ENCODE data around the gene TXNDC8. TPM values are rescaled to one million over a fixed set of nuclear protein-coding genes. Genes with fewer than 3 reads are reported as not detected.

Gene TXNDC8
- polyA plus RNA-seq, 1 experiment, result not detected

GRCh38 chr9:110284211-110284844 lies 53.3 kb downstream of the TXNDC8 start:
- H3K9me3 ChIP-seq (ENCODE audit: control insufficient read depth, insufficient read depth, low read length), result no peaks in the 10 kb centered on the region
- POLR2A ChIA-PET, result no interaction called here
- DNase-seq (ENCODE audit: low read depth, low spot score), result no peak
- no peak overlapping the region for H3K4me3 ChIP-seq (ENCODE audit: low read depth, low read length)
- no peak for TF ChIP-seq CTCF (IDR thresholded peaks at IDR 0.05; ENCODE audit: low read depth, low read length)
- H3K27ac ChIP-seq (ENCODE audit: low read depth, low read length), result no peak overlapping the region
- CTCF ChIA-PET, result no interaction called here
- peaks cover 3% of the 10 kb centered on the region for H3K27me3 ChIP-seq (ENCODE audit: control insufficient read depth, insufficient read depth, low read length)

GRCh38 chr9:110283751-110284150 lies 53.9 kb downstream of the TXNDC8 start:
- peaks cover 3% of the 10 kb centered on the region for H3K27me3 ChIP-seq (ENCODE audit: control insufficient read depth, insufficient read depth, low read length)
- no peak for TF ChIP-seq CTCF (IDR thresholded peaks at IDR 0.05; ENCODE audit: low read depth, low read length)
- H3K4me3 ChIP-seq (ENCODE audit: low read depth, low read length), result no peak overlapping the region
- H3K9me3 ChIP-seq (ENCODE audit: control insufficient read depth, insufficient read depth, low read length), result no peaks in the 10 kb centered on the region
- ChIA-PET CTCF (no interaction called here), POLR2A (no interaction called here)
- no peak for DNase-seq (ENCODE audit: low read depth, low spot score)
- H3K27ac ChIP-seq (ENCODE audit: low read depth, low read length), result no peak overlapping the region

- ChIA-PET POLR2A (no interaction called here), CTCF (no interaction called here)
- TF ChIP-seq CTCF (IDR thresholded peaks at IDR 0.05; ENCODE audit: low read depth, low read length), result no peak
Measured at GRCh38 chr9:110282739-110283081, 55.0 kb downstream of the TXNDC8 start.

GRCh38 chr9:110282018-110282738 lies 55.5 kb downstream of the TXNDC8 start:
- no peaks in the 10 kb centered on the region for H3K9me3 ChIP-seq (ENCODE audit: control insufficient read depth, insufficient read depth, low read length)
- POLR2A ChIA-PET, result interaction anchor here (1.1 kb wide), 1 partner anchor 26 kb away, joined by 7 read pairs; the partner anchor contains the start of gene TXN
- no peak for DNase-seq (ENCODE audit: low read depth, low spot score)
- CTCF ChIA-PET, result interaction anchor here (1.1 kb wide), 1 partner anchor 64 kb away, joined by 3 read pairs; no protein-coding TSS in a partner anchor
- no peak overlapping the region for H3K27ac ChIP-seq (ENCODE audit: low read depth, low read length)
- H3K27me3 ChIP-seq (ENCODE audit: control insufficient read depth, insufficient read depth, low read length), result peaks cover 3% of the 10 kb centered on the region
- no peak for TF ChIP-seq CTCF (IDR thresholded peaks at IDR 0.05; ENCODE audit: low read depth, low read length)
- H3K4me3 ChIP-seq (ENCODE audit: low read depth, low read length), result no peak overlapping the region

More at GRCh38 chr9:110282739-110283081, 55.0 kb downstream of the TXNDC8 start:
- DNase-seq (ENCODE audit: low read depth, low spot score), result no peak
- H3K9me3 ChIP-seq (ENCODE audit: control insufficient read depth, insufficient read depth, low read length), result no peaks in the 10 kb centered on the region
- no peak overlapping the region for H3K27ac ChIP-seq (ENCODE audit: low read depth, low read length)
- H3K27me3 ChIP-seq (ENCODE audit: control insufficient read depth, insufficient read depth, low read length), result peaks cover 3% of the 10 kb centered on the region
- no peak overlapping the region for H3K4me3 ChIP-seq (ENCODE audit: low read depth, low read length)

GRCh38 chr9:110278080-110278707 lies 59.5 kb downstream of the TXNDC8 start:
- Histone ChIP-seq H3K4me3 (ENCODE audit: low read depth, low read length) (no peak overlapping the region), H3K27me3 (ENCODE audit: control insufficient read depth, insufficient read depth, low read length) (peaks cover 5% of the 10 kb centered on the region), H3K27ac (ENCODE audit: low read depth, low read length) (no peak overlapping the region), H3K9me3 (ENCODE audit: control insufficient read depth, insufficient read depth, low read length) (no peaks in the 10 kb centered on the region)
- TF ChIP-seq CTCF (IDR thresholded peaks at IDR 0.05; ENCODE audit: low read depth, low read length), result no peak
- ChIA-PET CTCF (no interaction called here), POLR2A (no interaction called here)
- no peak for DNase-seq (ENCODE audit: low read depth, low spot score)

Measured in AG04450 (cell line).